Measurements from ENCODE around the gene KCNJ1. TPM values are rescaled to one million over a fixed set of nuclear protein-coding genes. Genes with fewer than 3 reads are reported as not detected.
A peak's percentile ranks its signal among the peaks of the same experiment; 100 is the strongest.

The KCNJ1 gene
- total RNA-seq, 1 donor from 2014 or later = under 0.01 TPM

DNA sequence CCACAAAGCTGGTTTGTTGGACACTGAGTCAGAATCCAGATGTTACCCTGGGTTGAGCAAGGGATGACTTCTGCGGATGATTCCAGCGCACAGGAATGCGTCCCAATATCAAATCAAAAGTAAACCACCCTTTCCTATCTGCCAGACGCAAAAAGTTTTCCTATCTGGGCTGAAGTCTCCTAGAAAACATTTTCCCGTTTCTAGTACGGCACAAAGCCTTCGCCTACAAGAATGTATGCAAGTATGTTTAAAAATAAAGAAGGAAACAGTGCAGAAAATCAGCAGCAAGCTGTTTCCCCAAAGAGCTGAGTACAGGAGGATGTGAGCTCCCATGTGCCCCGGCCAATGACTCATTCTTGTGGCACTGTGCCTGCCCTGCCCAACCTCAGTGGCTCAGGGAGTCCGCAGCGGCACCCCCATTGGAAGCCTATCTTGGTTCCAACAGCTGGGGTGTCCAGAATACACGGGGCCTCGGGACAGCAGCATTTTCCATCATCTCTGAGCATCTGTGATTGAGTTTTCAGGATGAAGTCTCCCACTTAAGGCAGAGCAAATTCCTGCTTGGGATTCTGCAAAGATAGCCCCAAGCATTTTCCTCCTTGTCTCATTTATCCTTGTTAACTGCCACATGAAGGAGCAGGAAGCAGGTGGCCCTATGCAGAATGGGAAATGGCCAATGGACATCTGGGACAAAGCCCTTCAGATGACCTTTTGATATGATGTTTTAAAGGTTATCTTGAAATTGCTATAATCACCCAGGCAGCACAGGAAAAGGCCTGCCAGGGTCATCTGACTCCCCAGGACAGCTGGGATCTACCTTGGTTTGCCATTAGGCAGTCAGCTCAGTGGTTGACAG lies 41.5 kb upstream of the KCNJ1 start:
- peak; percentile 87 for DNase-seq (ENCODE audit: low read depth)
- H3K4me3 ChIP-seq (ENCODE audit: low read depth, low read length) = no peak overlapping the region
- FAIRE-seq = no peak
- H3K36me3 ChIP-seq (ENCODE audit: control insufficient read depth, insufficient read depth, low read length) = peaks cover 2% of the 10 kb centered on the region
- TF ChIP-seq, protein P1, sequence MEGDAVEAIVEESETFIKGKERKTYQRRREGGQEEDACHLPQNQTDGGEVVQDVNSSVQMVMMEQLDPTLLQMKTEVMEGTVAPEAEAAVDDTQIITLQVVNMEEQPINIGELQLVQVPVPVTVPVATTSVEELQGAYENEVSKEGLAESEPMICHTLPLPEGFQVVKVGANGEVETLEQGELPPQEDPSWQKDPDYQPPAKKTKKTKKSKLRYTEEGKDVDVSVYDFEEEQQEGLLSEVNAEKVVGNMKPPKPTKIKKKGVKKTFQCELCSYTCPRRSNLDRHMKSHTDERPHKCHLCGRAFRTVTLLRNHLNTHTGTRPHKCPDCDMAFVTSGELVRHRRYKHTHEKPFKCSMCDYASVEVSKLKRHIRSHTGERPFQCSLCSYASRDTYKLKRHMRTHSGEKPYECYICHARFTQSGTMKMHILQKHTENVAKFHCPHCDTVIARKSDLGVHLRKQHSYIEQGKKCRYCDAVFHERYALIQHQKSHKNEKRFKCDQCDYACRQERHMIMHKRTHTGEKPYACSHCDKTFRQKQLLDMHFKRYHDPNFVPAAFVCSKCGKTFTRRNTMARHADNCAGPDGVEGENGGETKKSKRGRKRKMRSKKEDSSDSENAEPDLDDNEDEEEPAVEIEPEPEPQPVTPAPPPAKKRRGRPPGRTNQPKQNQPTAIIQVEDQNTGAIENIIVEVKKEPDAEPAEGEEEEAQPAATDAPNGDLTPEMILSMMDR (IDR thresholded peaks at IDR 0.05; ENCODE audit: insufficient read depth, low read length, severe bottlenecking) = no peak
- no peaks in the 10 kb centered on the region for H3K27me3 ChIP-seq (ENCODE audit: control insufficient read depth, insufficient read depth, low read length)

DNA sequence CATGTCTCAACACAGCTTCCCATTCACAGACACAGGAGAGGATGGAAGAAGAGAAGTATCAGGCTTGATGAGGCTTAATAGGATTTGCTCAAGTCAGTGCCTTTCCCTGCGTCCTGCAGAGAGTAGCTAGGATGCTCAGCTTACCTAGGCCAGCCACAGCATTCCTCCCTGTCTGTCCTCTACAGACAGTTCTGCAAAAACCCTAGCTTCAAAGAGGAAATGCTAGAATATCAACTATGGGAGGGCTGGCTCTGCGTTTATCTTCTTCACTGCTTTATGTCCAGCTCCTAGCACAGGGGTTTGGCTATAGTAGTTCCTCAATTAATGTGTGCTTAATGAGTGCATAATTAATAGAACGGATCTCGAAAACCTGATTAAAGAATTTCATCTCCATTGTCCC lies 40.5 kb upstream of the KCNJ1 start:
- H3K27me3 ChIP-seq (ENCODE audit: control insufficient read depth, insufficient read depth, low read length) = no peaks in the 10 kb centered on the region
- peaks cover 2% of the 10 kb centered on the region for H3K36me3 ChIP-seq (ENCODE audit: control insufficient read depth, insufficient read depth, low read length)
- no peak for DNase-seq (ENCODE audit: low read depth)
- FAIRE-seq = no peak
- TF ChIP-seq, protein P1 (IDR thresholded peaks at IDR 0.05; ENCODE audit: insufficient read depth, low read length, severe bottlenecking) = no peak
- no peak overlapping the region for H3K4me3 ChIP-seq (ENCODE audit: low read depth, low read length)

DNA sequence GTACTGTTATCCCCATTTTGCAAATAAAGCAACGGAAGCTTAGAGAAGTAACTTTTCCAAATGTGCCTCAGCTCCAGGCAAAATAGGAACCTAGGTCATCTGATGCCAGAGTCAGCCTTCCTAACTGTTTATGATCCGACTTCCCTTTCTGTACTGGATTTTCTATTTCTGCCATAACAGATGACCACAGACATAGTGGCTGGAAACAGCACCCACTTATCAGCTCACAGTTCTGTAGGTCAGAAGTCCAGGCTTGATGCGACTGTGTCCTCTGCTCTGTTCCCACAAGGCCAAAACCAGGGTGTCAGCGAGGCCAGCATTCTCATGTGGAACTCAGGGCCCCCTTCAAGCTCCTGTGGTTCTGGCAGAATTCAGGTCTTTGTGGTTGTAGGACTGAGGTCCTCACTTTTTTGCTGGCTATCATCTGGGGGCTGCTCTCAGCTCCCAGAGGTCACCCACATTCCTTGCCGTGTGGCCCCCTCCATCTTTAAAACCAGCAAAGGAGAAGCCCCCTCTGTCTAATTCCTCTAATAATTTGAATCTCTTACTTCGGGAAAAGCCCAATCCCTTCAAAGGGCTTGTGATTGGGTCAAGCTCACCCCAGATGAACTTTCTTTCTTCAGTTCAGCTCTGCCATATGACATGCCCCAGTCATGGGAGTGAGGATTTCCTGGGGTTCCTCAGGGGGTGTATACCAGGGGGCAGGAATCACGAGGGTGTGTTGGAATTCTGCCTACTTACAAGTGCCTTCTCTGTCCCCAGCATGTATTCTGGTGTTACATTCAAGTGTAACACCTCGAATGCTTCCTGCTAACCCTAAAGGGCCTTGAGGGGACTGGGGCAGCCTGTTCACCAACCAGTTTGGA lies 39.3 kb upstream of the KCNJ1 start:
- DNase-seq (ENCODE audit: low read depth) (no peak), FAIRE-seq (no peak)

DNA sequence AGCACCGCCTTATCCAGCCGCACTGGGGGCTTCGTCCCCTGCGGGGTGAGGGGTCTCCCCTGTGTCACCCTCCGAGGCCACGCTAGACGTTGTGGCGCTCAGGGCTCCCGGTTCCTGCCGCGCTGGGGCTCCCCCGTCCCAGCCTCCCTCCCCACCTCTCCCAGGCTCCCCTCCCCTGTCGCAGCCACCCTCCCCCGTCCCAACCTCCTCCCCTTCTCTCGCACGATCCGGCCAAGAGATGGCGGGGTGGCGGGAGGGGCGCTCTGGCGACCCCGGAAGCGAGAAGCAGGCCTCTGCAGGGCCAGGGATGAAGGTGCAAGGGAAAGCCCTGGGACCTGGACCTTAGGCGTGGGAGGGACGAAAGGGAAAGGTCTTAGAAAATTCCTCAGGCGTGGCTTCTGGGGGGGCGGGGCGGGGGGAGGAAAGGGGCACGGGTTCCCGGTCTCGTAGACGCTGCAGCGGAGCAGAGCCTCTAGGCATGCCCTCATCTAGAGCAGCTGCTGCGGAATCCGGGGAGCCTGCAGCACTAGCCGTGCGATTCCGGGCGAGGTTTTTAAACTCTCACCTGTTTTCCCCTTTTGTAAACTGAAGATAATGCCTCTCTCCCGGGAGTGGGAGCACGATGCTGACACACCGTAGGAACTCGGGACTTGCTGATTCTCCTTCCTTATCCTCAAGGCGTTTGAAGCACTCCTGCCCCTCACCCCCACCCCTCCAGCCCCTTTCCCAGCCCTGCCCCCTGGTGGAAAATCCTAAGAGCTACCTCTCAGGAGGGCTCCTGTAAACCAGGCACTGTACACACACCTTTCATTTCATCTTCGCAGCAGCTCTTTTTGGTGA lies 38.5 kb upstream of the KCNJ1 start:
- H3K4me3 ChIP-seq (ENCODE audit: low read depth, low read length) = peak overlapping the region; percentile 50
- peaks cover 5% of the 10 kb centered on the region for H3K36me3 ChIP-seq (ENCODE audit: control insufficient read depth, insufficient read depth, low read length)
- TF ChIP-seq, protein P1 (IDR thresholded peaks at IDR 0.05; ENCODE audit: insufficient read depth, low read length, severe bottlenecking) = peak; percentile 49
- H3K27me3 ChIP-seq (ENCODE audit: control insufficient read depth, insufficient read depth, low read length) = no peaks in the 10 kb centered on the region
- FAIRE-seq (no peak), DNase-seq (ENCODE audit: low read depth) (peak; percentile 72)

More for the DNA sequence above, 39.3 kb upstream of the KCNJ1 start:
- Histone ChIP-seq H3K27me3 (ENCODE audit: control insufficient read depth, insufficient read depth, low read length) (no peaks in the 10 kb centered on the region), H3K36me3 (ENCODE audit: control insufficient read depth, insufficient read depth, low read length) (peaks cover 5% of the 10 kb centered on the region), H3K4me3 (ENCODE audit: low read depth, low read length) (peak overlapping the region; percentile 50)
- TF ChIP-seq, protein P1 (IDR thresholded peaks at IDR 0.05; ENCODE audit: insufficient read depth, low read length, severe bottlenecking) = no peak

DNA sequence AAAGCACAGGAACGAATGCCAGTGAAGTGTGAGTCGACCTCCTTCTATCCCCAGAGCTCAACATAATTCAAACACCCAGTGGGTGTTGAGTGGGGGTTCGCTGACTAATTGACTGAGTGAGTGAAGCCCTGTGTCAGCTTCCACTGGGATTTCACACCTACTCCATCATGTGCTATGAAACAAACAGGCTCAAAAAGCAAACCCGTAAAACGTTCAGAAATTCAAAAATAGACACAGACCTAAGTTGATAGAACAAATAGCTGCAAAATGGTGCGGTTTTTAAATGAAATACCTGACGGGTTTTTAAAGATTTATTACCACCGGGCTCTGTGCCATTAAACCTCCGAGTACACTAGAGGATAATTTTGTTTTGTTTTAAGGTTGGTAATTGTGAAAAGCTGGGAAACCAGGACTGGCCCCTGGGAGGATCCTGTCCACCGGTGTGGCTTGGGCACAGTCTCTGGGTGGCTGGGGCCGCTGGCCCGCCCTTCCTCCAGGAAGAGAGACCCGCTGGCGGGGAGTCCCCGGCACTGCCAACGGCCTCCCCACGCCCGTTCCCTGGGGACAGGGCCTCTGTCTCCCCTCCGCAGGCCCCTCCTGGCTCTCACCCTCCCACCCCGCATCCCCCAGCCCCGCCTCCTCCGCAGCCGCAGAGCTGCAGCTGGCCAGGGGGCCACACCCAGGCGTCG lies 37.7 kb upstream of the KCNJ1 start:
- FAIRE-seq (no peak), DNase-seq (ENCODE audit: low read depth) (no peak)
- peaks cover 5% of the 10 kb centered on the region for H3K36me3 ChIP-seq (ENCODE audit: control insufficient read depth, insufficient read depth, low read length)
- H3K27me3 ChIP-seq (ENCODE audit: control insufficient read depth, insufficient read depth, low read length) = no peaks in the 10 kb centered on the region
- H3K4me3 ChIP-seq (ENCODE audit: low read depth, low read length) = peak overlapping the region; percentile 50
- TF ChIP-seq, protein P1 (IDR thresholded peaks at IDR 0.05; ENCODE audit: insufficient read depth, low read length, severe bottlenecking) = no peak

Data from bronchial epithelial cell (primary cell).